SK-N-SH treated with all-trans-retinoic acid at 6 μM for 48 hours (cell line): Measurements from ENCODE around the gene OSBPL1A.

Experiments used
- ATAC-seq: fragments of 200-7000 bp; cut with Tn5 transposase; 3 replicates; pipeline ENCODE4 v1.9.1; 2020; ENCODE audit warnings: mild to moderate bottlenecking, moderate library complexity
- ARNTL ChIP-seq: fragments of 450-650 bp; formaldehyde crosslinking; IDR thresholded peaks from 2 replicates; pipeline ENCODE4 v1.5.0; 2020; ENCODE audit warnings: low read depth, mild to moderate bottlenecking, moderate library complexity, borderline replicate concordance
- BACH2 ChIP-seq: fragments of 250-450 bp; sonication (Bioruptor Pico); IDR thresholded peaks from 2 replicates; pipeline ENCODE4 v1.9.0; 2021; ENCODE audit warnings: mild to moderate bottlenecking, borderline replicate concordance
- CREB5 ChIP-seq: fragments of 250-450 bp; sonication (Bioruptor Pico); IDR thresholded peaks from 2 replicates; pipeline ENCODE4 v1.5.1; 2020; ENCODE audit warnings: low read depth, mild to moderate bottlenecking, moderate library complexity
- CSDC2 ChIP-seq: fragments of 250-450 bp; sonication (Bioruptor Pico); IDR thresholded peaks from 2 replicates; pipeline ENCODE4 v1.5.0; 2020; ENCODE audit warnings: mild to moderate bottlenecking, moderate library complexity
- CSRNP3 ChIP-seq: fragments of 250-450 bp; sonication (Bioruptor Pico); IDR thresholded peaks from 2 replicates; pipeline ENCODE4 v1.5.1; 2021; ENCODE audit warnings: mild to moderate bottlenecking, moderate library complexity
- ESRRG ChIP-seq: fragments of 250-450 bp; sonication (Bioruptor Pico); IDR thresholded peaks from 2 replicates; pipeline ENCODE4 v1.6.1; 2021; ENCODE audit warnings: mild to moderate bottlenecking
- ISL1 ChIP-seq: fragments of 250-450 bp; sonication (Bioruptor Pico); IDR thresholded peaks from 2 replicates; pipeline ENCODE4 v2.1.2; 2022; ENCODE audit warnings: mild to moderate bottlenecking, moderate library complexity
- PATZ1 ChIP-seq: fragments of 250-450 bp; sonication (Bioruptor Pico); IDR thresholded peaks from 2 replicates; pipeline ENCODE4 v1.8.0; 2020; ENCODE audit warnings: mild to moderate bottlenecking, moderate library complexity, borderline replicate concordance
- POU6F1 ChIP-seq: fragments of 250-450 bp; sonication (Bioruptor Pico); IDR thresholded peaks from 2 replicates; pipeline ENCODE4 v1.8.0; 2021; ENCODE audit warnings: low read depth, mild to moderate bottlenecking, moderate library complexity, borderline replicate concordance
- PPARA ChIP-seq: fragments of 250-450 bp; sonication (Bioruptor Pico); IDR thresholded peaks from 2 replicates; pipeline ENCODE4 v1.5.0; 2020; ENCODE audit warnings: mild to moderate bottlenecking, borderline replicate concordance
- RARB ChIP-seq: fragments of 250-450 bp; sonication (Bioruptor Pico); IDR thresholded peaks from 2 replicates; pipeline ENCODE4 v1.8.0; 2021; ENCODE audit warnings: mild to moderate bottlenecking, moderate library complexity
- SNAI2 ChIP-seq: fragments of 250-450 bp; sonication (Bioruptor Pico); IDR thresholded peaks from 2 replicates; pipeline ENCODE4 v1.5.0; 2020; ENCODE audit warnings: mild to moderate bottlenecking, moderate library complexity
- TCF4 ChIP-seq: fragments of 250-450 bp; sonication (Bioruptor Pico); IDR thresholded peaks from 2 replicates; pipeline ENCODE4 v1.8.0; 2021; ENCODE audit warnings: mild to moderate bottlenecking, moderate library complexity, borderline replicate concordance
- TOX ChIP-seq: fragments of 250-450 bp; sonication (Bioruptor Pico); IDR thresholded peaks from 2 replicates; pipeline ENCODE4 v1.8.0; 2021; ENCODE audit warnings: mild to moderate bottlenecking, moderate library complexity, borderline replicate concordance
- TSHZ2 ChIP-seq: fragments of 250-450 bp; sonication (Bioruptor Pico); IDR thresholded peaks from 2 replicates; pipeline ENCODE4 v1.5.0; 2020; ENCODE audit warnings: mild to moderate bottlenecking, moderate library complexity
- ZC3H10 ChIP-seq: fragments of 250-450 bp; sonication (Bioruptor Pico); IDR thresholded peaks from 2 replicates; pipeline ENCODE4 v1.5.1; 2021; ENCODE audit warnings: mild to moderate bottlenecking, moderate library complexity
- ZFP3 ChIP-seq: fragments of 250-450 bp; sonication (Bioruptor Pico); IDR thresholded peaks from 2 replicates; pipeline ENCODE4 v1.5.0; 2020; ENCODE audit warnings: mild to moderate bottlenecking, moderate library complexity
- ZFP30 ChIP-seq: fragments of 450-650 bp; formaldehyde crosslinking; IDR thresholded peaks from 2 replicates; pipeline ENCODE4 v1.5.0; 2022; ENCODE audit warnings: mild to moderate bottlenecking, moderate library complexity
- ZNF70 ChIP-seq: fragments of 450-650 bp; formaldehyde crosslinking; IDR thresholded peaks from 2 replicates; pipeline ENCODE4 v1.5.0; 2020; ENCODE audit warnings: mild to moderate bottlenecking, moderate library complexity
- ZNF8 ChIP-seq: fragments of 450-650 bp; formaldehyde crosslinking; IDR thresholded peaks from 2 replicates; pipeline ENCODE4 v1.5.0; 2020; ENCODE audit warnings: mild to moderate bottlenecking, moderate library complexity

OSBPL1A gene

GRCh38 chr18:24262087-24262486 lies 135.5 kb downstream of the OSBPL1A start (continued):
- no peak for TF ChIP-seq CSRNP3 (CRISPR knock-in tag)

GRCh38 chr18:24259869-24260641 lies 137.6 kb downstream of the OSBPL1A start:
- no peak for TF ChIP-seq TOX
- no peak for TF ChIP-seq CSRNP3 (CRISPR knock-in tag)
- no peak for TF ChIP-seq SNAI2 (CRISPR knock-in tag)
- TF ChIP-seq TSHZ2 (CRISPR knock-in tag) = no peak
- TF ChIP-seq ESRRG (CRISPR knock-in tag) = no peak
- no peak for TF ChIP-seq ZNF8 (CRISPR knock-in tag)
- no peak for TF ChIP-seq ZNF70
- ATAC-seq = no peak

GRCh38 chr18:24254071-24254470 lies 143.6 kb downstream of the OSBPL1A start:
- TF ChIP-seq CREB5 (no peak), TCF4 (no peak), RARB (no peak), CSRNP3 (CRISPR knock-in tag) (no peak), ZFP30 (CRISPR knock-in tag) (no peak), PPARA (no peak), ISL1 (CRISPR knock-in tag) (no peak), POU6F1 (CRISPR knock-in tag) (no peak), ARNTL (CRISPR knock-in tag) (no peak), ZNF70 (no peak), BACH2 (no peak), ZC3H10 (CRISPR knock-in tag) (no peak), TOX (no peak), ESRRG (CRISPR knock-in tag) (no peak), ZFP3 (CRISPR knock-in tag) (no peak), PATZ1 (no peak), CSDC2 (CRISPR knock-in tag) (no peak), TSHZ2 (CRISPR knock-in tag) (no peak), SNAI2 (CRISPR knock-in tag) (no peak)
- ATAC-seq = no peak
